Bronchial smooth muscle cell (primary cell): Measurements from ENCODE around the gene UNC45A. TPM values are rescaled to one million over a fixed set of nuclear protein-coding genes. Genes with fewer than 3 reads are reported as not detected.

Source experiments
- total RNA-seq: library from RNA; depleted of rRNA; stranded (reverse); fragments of >200 nt; gene quantifications from 2 replicates; pipeline ENCODE4 v1.2.1, GENCODE V29; 2014

UNC45A gene, protein sequence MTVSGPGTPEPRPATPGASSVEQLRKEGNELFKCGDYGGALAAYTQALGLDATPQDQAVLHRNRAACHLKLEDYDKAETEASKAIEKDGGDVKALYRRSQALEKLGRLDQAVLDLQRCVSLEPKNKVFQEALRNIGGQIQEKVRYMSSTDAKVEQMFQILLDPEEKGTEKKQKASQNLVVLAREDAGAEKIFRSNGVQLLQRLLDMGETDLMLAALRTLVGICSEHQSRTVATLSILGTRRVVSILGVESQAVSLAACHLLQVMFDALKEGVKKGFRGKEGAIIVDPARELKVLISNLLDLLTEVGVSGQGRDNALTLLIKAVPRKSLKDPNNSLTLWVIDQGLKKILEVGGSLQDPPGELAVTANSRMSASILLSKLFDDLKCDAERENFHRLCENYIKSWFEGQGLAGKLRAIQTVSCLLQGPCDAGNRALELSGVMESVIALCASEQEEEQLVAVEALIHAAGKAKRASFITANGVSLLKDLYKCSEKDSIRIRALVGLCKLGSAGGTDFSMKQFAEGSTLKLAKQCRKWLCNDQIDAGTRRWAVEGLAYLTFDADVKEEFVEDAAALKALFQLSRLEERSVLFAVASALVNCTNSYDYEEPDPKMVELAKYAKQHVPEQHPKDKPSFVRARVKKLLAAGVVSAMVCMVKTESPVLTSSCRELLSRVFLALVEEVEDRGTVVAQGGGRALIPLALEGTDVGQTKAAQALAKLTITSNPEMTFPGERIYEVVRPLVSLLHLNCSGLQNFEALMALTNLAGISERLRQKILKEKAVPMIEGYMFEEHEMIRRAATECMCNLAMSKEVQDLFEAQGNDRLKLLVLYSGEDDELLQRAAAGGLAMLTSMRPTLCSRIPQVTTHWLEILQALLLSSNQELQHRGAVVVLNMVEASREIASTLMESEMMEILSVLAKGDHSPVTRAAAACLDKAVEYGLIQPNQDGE
- total RNA-seq = 103 and 124 TPM in 2 replicates

DNA sequence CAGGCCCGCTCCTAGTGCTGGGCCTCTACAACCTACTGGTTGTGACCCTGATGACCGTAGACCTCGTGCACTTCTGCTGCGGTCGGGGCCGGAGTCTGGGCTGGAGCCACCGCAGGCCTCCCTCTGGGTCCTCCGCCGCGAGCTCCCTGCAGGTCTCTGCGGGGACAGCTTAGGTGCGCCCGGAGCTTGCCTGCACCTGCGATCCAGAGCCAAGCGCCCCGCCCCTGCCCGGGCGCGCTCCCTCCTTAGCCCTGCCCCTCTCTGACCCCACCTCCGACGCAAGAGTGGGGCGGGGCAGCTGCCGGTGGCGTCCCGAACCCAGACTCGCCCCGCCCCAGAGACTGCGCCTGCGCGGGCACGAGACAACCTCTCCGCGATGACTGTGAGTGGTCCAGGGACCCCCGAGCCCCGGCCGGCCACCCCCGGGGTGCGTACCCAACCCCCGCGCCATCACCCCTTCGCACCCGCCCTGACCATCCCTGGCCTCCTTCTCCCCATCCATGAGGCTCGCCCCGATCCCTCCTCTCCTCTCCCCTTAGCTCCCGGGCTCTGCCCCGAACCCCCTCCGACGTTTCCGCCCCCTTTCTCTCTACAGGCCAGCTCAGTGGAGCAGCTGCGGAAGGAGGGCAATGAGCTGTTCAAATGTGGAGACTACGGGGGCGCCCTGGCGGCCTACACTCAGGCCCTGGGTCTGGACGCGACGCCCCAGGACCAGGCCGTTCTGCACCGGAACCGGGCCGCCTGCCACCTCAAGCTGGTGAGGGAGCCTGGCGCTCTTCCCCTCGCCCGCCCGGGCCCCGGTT is at the start of gene UNC45A:
Gene UNC45A (plus strand): TSS at position 337 of the 803 bp plus-strand sequence. CDS start 40 bp downstream, at position 377.

DNA sequence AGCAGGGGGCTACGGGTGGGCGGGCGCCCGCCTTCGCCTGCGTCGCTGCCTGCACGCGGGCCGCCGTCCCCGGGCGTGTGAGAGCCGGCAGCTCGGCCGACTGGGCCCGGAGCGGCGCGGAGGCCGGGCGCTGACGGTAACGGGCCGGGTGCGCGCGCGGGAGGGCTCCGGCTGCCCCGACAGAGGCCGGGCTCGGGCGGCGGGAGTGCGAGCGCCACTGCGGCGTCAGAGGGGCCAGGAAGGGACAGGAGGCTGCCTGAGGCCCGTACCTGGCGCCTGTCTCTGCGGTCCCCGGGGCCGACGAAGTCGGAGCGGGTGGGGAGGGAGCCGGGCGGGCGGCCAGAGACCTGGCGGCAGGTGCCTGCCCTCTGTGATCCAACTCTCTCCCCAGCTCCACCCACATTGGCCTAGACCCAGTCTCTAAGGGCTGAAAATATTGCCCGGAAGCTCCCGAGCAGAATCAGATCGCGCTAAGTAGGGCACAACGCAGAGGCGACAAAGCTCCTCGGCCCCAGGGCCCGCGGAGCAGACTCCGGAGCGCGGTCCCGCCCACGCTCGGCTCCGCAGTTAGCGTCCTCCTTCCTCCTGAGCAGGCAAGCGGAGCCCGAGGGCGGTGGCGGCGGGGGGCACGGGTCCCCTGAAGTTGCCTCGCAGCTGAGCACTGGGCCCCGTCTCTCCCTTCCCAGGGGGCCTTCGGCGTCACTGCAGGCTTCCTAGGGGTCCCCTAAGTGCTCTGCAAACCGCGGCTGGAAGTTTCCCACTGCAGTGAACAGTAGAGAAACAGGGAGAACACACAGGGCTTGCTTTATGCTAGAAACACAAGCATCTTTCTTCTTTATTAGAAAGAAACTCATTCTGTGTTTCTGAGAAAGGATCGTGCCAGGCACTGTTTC is 32.0 kb upstream of the UNC45A start, which contains the start of gene MAN2A2:
Gene MAN2A2 (plus strand): TSS at position 463 of the 893 bp plus-strand sequence. CDS start 906 bp downstream, outside the sequence.

DNA sequence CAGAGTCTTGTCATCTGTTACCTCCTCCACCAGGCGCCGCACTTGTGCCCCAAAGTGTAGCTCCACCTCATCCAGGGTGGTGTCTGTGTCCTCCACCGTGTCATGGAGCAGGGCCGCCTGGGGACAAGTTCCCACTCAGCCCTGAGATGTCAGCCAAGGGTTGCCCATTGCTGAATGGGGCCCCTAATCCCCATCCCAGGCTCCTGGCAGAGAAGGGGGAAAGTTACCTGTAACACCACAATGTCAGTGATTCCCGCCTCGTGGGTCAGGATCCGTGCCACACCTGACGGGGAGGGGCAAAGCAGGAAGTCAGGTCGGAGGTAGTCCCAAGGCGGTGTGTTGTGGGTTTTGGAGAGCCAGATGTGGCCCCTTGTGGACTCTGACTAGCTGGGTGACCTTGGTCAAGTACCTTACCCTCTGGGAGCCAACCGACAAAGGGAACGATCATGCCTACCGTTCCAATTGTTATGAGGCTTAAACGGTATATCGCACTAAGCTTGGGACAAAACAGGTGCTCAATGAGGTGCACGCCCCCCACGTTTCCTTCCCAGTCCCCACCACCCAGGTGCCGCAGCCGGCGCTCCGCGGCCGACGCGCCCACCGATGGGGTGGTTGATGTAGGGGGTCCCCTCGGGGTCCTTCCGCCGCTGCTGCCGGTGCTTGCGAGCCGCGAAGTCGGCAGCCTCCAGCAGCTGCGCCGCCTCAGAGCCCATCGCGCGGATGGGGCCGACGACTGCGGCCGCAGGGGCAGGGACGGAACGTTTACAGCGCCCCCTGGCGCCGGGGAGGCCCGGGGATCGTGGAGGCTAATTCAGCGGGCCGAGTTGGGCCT is 3.0 kb upstream of the UNC45A start, which contains the start of gene HDDC3:
Gene HDDC3 (minus strand): TSS at position 722 of the 832 bp plus-strand sequence. CDS start 9 bp downstream, at position 713.

DNA sequence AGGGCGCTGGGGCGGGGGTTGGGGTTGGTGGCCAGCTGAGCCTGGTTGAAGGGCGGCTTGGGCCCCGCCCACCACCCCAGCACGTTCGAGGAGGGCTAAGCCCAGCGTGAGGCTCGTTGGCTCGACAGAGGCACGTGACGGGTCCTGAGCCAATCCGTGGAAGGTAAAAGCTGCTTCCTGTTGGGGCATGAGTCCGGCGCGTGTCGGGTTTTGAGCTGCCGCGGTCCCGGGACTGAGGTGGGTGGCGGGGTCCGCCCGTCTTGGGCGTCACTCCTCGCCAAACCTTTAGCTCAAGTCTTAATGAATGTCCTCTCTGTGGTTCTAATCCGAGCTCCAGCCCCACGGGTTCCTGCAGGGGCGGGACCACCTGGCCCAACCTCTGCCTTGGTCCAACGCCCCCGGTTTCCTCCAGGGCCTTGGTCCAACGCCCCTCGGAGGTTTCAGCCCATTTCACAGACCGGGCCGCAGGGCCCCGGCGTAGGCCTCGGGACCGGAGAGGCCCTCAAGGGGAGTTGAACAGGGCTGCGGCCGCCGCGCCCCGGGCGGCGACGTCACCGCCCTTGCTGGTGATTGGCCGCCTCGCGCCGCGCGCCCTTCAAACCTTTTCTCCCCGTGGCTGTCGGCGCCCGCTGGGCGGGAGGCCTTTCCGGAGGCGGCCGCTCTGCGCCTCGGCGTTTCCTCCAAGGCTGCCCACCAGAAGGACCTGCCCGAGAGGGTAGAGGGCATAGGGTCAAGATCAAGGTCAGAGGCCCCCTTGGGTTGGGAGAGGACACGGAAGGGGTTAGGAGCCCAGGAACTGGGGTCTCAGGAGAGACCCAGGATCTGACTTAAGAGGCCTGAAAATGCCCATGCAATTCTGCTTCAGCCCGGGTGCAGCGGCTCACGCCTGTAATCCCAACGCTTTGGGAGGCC is 19.9 kb downstream of the UNC45A start, which contains the start of gene RCCD1:
Gene RCCD1 (plus strand): TSS at position 173 of the 912 bp plus-strand sequence. CDS start 1,851 bp downstream, outside the sequence.

DNA sequence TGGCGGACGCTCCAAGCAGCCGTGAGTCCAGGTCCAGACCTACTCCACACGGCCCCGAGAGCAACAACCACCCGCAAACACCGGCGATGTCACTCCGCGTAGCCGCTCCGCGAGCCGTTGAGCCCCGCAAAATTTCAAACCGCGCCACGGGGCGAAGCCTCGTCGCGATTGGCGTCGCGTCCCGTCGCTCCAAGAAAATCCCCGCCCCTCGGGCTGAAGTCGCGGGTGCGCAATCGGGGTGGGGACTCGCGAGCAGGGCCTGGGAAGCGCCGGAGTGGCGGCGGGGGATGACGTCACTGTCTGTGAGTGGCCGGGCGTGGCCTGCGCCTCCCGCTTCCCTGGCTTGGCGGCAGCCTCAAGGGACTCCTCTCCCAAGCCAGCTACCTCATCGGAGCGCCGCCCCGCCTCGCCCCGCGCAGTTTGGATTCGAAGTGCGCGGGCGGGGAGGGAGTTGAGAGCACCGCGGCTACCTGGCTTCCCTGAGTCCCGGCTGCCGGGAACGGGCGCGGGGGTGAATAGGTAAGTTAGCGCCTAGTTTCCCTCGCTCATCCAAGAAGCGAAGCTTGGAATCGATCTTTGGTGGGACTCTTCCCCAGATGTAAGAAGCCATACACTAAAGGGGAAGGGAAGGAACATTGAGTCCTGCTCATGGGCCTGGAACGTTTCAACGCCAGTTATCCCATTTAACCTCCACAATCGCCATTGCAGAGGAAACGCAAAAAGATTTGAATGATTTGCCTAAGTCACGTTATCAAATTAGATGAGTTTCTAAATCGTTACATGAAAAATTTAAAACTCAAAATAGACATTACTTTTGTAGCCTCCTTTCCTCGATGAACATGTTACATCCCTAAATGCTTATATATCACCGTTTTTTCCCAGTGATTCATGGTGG is 59.6 kb downstream of the UNC45A start, which contains the start of gene PRC1:
Gene PRC1 (minus strand): TSS at position 119 of the 895 bp plus-strand sequence. CDS start 118 bp downstream, at position 1.

Other genes with a start within 250 kb of the UNC45A start
- 0.60 and 1.1 TPM in 2 replicates for gene BLM, start 217.9 kb upstream of the UNC45A start, total RNA-seq
- gene FURIN, start 66.7 kb upstream of the UNC45A start, total RNA-seq = 23.3 and 31.1 TPM in 2 replicates
- gene FES, start 50.8 kb upstream of the UNC45A start, total RNA-seq = 30.7 and 52.2 TPM in 2 replicates
- 6.8 and 11.2 TPM in 2 replicates for gene MAN2A2, start 32.0 kb upstream of the UNC45A start, total RNA-seq
- gene HDDC3, start 2.7 kb upstream of the UNC45A start, total RNA-seq = 10.2 and 16.2 TPM in 2 replicates
- 5.8 and 8.2 TPM in 2 replicates for gene RCCD1, start 19.6 kb downstream of the UNC45A start, total RNA-seq
- 10.7 and 25.7 TPM in 2 replicates for gene PRC1, start 59.2 kb downstream of the UNC45A start, total RNA-seq
- 11.5 and 12.1 TPM in 2 replicates for gene VPS33B, start 87.3 kb downstream of the UNC45A start, total RNA-seq
- gene SV2B, start 165.0 kb downstream of the UNC45A start, total RNA-seq = under 0.01 TPM in 2 replicates